HEK293 (cell line): ENCODE results near the gene CRTC2.

ENCODE experiments used
- CTCF ChIA-PET: fragments of 350-600 bp; formaldehyde crosslinking; extraction: SDS; loops from one replicate; lab custom pipeline; 2021; ENCODE audit warnings: antibody characterized with exemption; lab: Yijun Ruan, JAX
- POLR2A ChIA-PET: fragments of 300-600 bp; formaldehyde crosslinking; extraction: SDS; loops from one replicate; lab custom pipeline; 2020; ENCODE audit warnings: antibody characterized with exemption, inconsistent platforms; lab: Yijun Ruan, JAX
- H3K27ac ChIP-seq: fragments of 200-500 bp; sonication (Bioruptor generic); 2 replicates; pipeline ENCODE4 v1.5.1; 2014; ENCODE audit warnings: low read depth, low read length, control low read depth, inconsistent platforms; ENCODE audit errors: extremely low read depth
- H3K36me3 ChIP-seq, 2 experiments: fragments of 200-500 bp in 1 of 2; sonication (Bioruptor generic) in 1 of 2; 1 replicate in 1 of 2; 2 replicates in 1 of 2; pipeline ENCODE4 v1.5.1; 2014 to 2017; ENCODE audit warnings: inconsistent platforms in 2 of 2, low read length in 2 of 2; ENCODE audit not compliant: control insufficient read depth in 2 of 2, insufficient read depth in 1 of 2
- H3K4me1 ChIP-seq: fragments of 200-500 bp; sonication (Bioruptor generic); 2 replicates; pipeline ENCODE4 v1.5.1; 2014; ENCODE audit warnings: mild to moderate bottlenecking, low read length, inconsistent platforms; ENCODE audit not compliant: control insufficient read depth, insufficient read depth
- H3K4me3 ChIP-seq: 2 replicates; pipeline ENCODE4 v1.5.1; 2011; ENCODE audit warnings: low read depth, mild to moderate bottlenecking, control low read depth, low read length, moderate library complexity
- H3K9me3 ChIP-seq: fragments of 200-500 bp; sonication (Bioruptor generic); 2 replicates; pipeline ENCODE4 v1.5.1; 2014; ENCODE audit warnings: low read depth, low read length, inconsistent platforms; ENCODE audit not compliant: control insufficient read depth, insufficient read depth
- GLI4 ChIP-seq: fragments of 450-650 bp; formaldehyde crosslinking; IDR thresholded peaks from 2 replicates; pipeline ENCODE4 v1.5.1; 2016; ENCODE audit warnings: missing biosample characterization, missing genetic modification characterization
- GLIS1 ChIP-seq: fragments of 450-650 bp; formaldehyde crosslinking; IDR thresholded peaks from 2 replicates; pipeline ENCODE4 v1.5.1; 2016; ENCODE audit warnings: missing biosample characterization, missing genetic modification characterization
- REPIN1 ChIP-seq: fragments of 450-650 bp; formaldehyde crosslinking; IDR thresholded peaks from 2 replicates; pipeline ENCODE4 v1.5.1; 2017; ENCODE audit warnings: missing biosample characterization, missing genetic modification characterization, low read depth
- ZBTB20 ChIP-seq: fragments of 450-650 bp; formaldehyde crosslinking; IDR thresholded peaks from 2 replicates; pipeline ENCODE4 v1.5.1; 2016; ENCODE audit warnings: missing biosample characterization, missing genetic modification characterization
- ZBTB8A ChIP-seq: fragments of 450-650 bp; formaldehyde crosslinking; IDR thresholded peaks from 2 replicates; pipeline ENCODE4 v1.5.1; 2016; ENCODE audit warnings: missing biosample characterization, missing genetic modification characterization
- ZFP3 ChIP-seq: fragments of 450-650 bp; formaldehyde crosslinking; IDR thresholded peaks from 2 replicates; pipeline ENCODE4 v1.5.1; 2016; ENCODE audit warnings: low read depth, missing biosample characterization, missing genetic modification characterization
- ZFP41 ChIP-seq: fragments of 450-650 bp; formaldehyde crosslinking; IDR thresholded peaks from 2 replicates; pipeline ENCODE4 v1.5.1; 2016; ENCODE audit warnings: missing biosample characterization, missing genetic modification characterization, borderline replicate concordance
- ZNF10 ChIP-seq: fragments of 450-650 bp; formaldehyde crosslinking; IDR thresholded peaks from 2 replicates; pipeline ENCODE4 v1.5.1; 2017; ENCODE audit warnings: missing biosample characterization, missing genetic modification characterization
- ZNF211 ChIP-seq: fragments of 450-650 bp; formaldehyde crosslinking; IDR thresholded peaks from 2 replicates; pipeline ENCODE4 v1.5.1; 2016; ENCODE audit warnings: low read depth, missing biosample characterization, missing genetic modification characterization
- ZNF239 ChIP-seq: fragments of 450-650 bp; formaldehyde crosslinking; IDR thresholded peaks from 2 replicates; pipeline ENCODE4 v1.5.1; 2016; ENCODE audit warnings: missing biosample characterization, missing genetic modification characterization
- ZNF248 ChIP-seq: fragments of 450-650 bp; formaldehyde crosslinking; IDR thresholded peaks from 2 replicates; pipeline ENCODE4 v1.5.1; 2017; ENCODE audit warnings: missing biosample characterization, missing genetic modification characterization
- ZNF274 ChIP-seq, 2 experiments: fragments of 200-500 bp in 1 of 2; fragments of 450-650 bp in 1 of 2; sonication (Bioruptor generic) in 1 of 2; formaldehyde crosslinking in 1 of 2; IDR thresholded peaks; 2 replicates each; pipeline versions ENCODE4 v1.5.1 to v1.6.1; 2014 to 2016; ENCODE audit warnings: borderline replicate concordance in 1 of 2, inconsistent platforms in 1 of 2, low read length in 1 of 2, missing biosample characterization in 1 of 2, missing genetic modification characterization in 1 of 2
- ZNF366 ChIP-seq: fragments of 450-650 bp; formaldehyde crosslinking; conservative IDR thresholded peaks from 2 replicates; pipeline ENCODE4 v1.5.1; 2016; ENCODE audit warnings: missing biosample characterization, missing genetic modification characterization
- ZNF391 ChIP-seq: fragments of 450-650 bp; formaldehyde crosslinking; IDR thresholded peaks from 2 replicates; pipeline ENCODE4 v1.5.1; 2016; ENCODE audit warnings: low read depth, missing biosample characterization, missing genetic modification characterization, borderline replicate concordance
- ZNF426 ChIP-seq: fragments of 450-650 bp; formaldehyde crosslinking; IDR thresholded peaks from 2 replicates; pipeline ENCODE4 v1.5.1; 2017; ENCODE audit warnings: missing biosample characterization, missing genetic modification characterization, mild to moderate bottlenecking, inconsistent platforms, moderate library complexity
- ZNF433 ChIP-seq: fragments of 450-650 bp; formaldehyde crosslinking; IDR thresholded peaks from 2 replicates; pipeline ENCODE4 v1.5.1; 2016; ENCODE audit warnings: missing biosample characterization, missing genetic modification characterization, low read depth
- ZNF530 ChIP-seq: fragments of 450-650 bp; formaldehyde crosslinking; IDR thresholded peaks from 2 replicates; pipeline ENCODE4 v1.5.1; 2016; ENCODE audit warnings: low read depth, missing biosample characterization, missing genetic modification characterization
- ZNF585B ChIP-seq: fragments of 450-650 bp; formaldehyde crosslinking; IDR thresholded peaks from 2 replicates; pipeline ENCODE4 v1.5.1; 2016; ENCODE audit warnings: missing biosample characterization, missing genetic modification characterization
- ZNF621 ChIP-seq: fragments of 450-650 bp; formaldehyde crosslinking; IDR thresholded peaks from 2 replicates; pipeline ENCODE4 v1.5.1; 2017; ENCODE audit warnings: missing biosample characterization, missing genetic modification characterization
- ZNF624 ChIP-seq: fragments of 450-650 bp; formaldehyde crosslinking; IDR thresholded peaks from 2 replicates; pipeline ENCODE4 v1.5.1; 2017; ENCODE audit warnings: missing biosample characterization, missing genetic modification characterization
- ZNF626 ChIP-seq: fragments of 450-650 bp; sonication (Bioruptor Pico); formaldehyde crosslinking; IDR thresholded peaks from 2 replicates; pipeline ENCODE4 v1.5.1; 2018; ENCODE audit warnings: missing biosample characterization, missing genetic modification characterization, inconsistent platforms
- ZNF747 ChIP-seq: fragments of 450-650 bp; formaldehyde crosslinking; IDR thresholded peaks from 2 replicates; pipeline ENCODE4 v1.5.1; 2016; ENCODE audit warnings: missing biosample characterization, missing genetic modification characterization
- ZSCAN23 ChIP-seq: fragments of 450-650 bp; formaldehyde crosslinking; IDR thresholded peaks from 2 replicates; pipeline ENCODE4 v1.5.1; 2016; ENCODE audit warnings: missing biosample characterization, missing genetic modification characterization
- TF ChIP-seq, protein P1 (sequence below): fragments of 450-650 bp; formaldehyde crosslinking; IDR thresholded peaks from 2 replicates; pipeline ENCODE4 v1.5.1; 2017; ENCODE audit warnings: missing biosample characterization, missing genetic modification characterization
- TF ChIP-seq, protein P2 (sequence below): fragments of 450-650 bp; formaldehyde crosslinking; optimal IDR thresholded peaks from 2 replicates; pipeline ENCODE3; 2016; ENCODE audit warnings: missing biosample characterization, mild to moderate bottlenecking, missing genetic modification characterization
- TF ChIP-seq, protein P3 (sequence below): fragments of 450-650 bp; formaldehyde crosslinking; conservative IDR thresholded peaks from 2 replicates; pipeline ENCODE4 v1.5.1; 2016; ENCODE audit warnings: low read depth, missing biosample characterization, missing genetic modification characterization
- TF ChIP-seq, protein P4 (sequence below): fragments of 450-650 bp; formaldehyde crosslinking; IDR thresholded peaks from 2 replicates; pipeline ENCODE4 v1.5.1; 2016; ENCODE audit warnings: missing biosample characterization, missing genetic modification characterization

The CRTC2 gene

DNA sequence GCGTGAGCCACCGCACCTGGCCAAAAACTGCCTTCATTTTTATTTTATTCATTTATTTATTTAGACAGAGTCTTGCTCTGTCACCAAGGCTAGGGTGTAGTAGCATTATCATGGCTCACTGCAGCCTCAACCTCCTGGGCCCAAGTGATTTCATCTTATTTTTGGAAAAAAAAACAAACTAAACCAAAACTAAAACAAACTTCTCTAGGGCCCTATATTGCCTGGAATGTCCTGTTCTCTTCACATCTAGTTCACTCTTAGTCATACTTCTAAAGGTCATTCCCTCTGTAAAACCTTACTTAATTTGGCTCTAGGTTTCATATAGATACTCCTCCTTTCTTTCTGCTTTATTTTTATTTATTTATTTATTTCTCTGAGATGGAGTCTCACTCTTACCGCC is 47.7 kb upstream of the CRTC2 start:
- H3K27ac ChIP-seq: no peak overlapping the region
- ChIA-PET POLR2A (no interaction called here), CTCF (no interaction called here)
- TF ChIP-seq ZNF585B (tag by site-specific recombination) (no peak), ZBTB20 (tag by site-specific recombination) (no peak), ZNF248 (tag by site-specific recombination) (no peak), ZNF747 (tag by site-specific recombination) (no peak), ZNF624 (tag by site-specific recombination) (no peak), ZBTB8A (tag by site-specific recombination) (no peak), REPIN1 (tag by site-specific recombination) (no peak), ZNF391 (no peak), ZNF239 (tag by site-specific recombination) (no peak), ZNF10 (tag by site-specific recombination) (no peak), ZFP3 (tag by site-specific recombination) (no peak), ZNF211 (tag by site-specific recombination) (no peak), GLIS1 (tag by site-specific recombination) (no peak), ZNF626 (tag by site-specific recombination) (no peak), ZNF433 (tag by site-specific recombination) (no peak), ZNF426 (tag by site-specific recombination) (no peak)
- TF ChIP-seq, protein P1, sequence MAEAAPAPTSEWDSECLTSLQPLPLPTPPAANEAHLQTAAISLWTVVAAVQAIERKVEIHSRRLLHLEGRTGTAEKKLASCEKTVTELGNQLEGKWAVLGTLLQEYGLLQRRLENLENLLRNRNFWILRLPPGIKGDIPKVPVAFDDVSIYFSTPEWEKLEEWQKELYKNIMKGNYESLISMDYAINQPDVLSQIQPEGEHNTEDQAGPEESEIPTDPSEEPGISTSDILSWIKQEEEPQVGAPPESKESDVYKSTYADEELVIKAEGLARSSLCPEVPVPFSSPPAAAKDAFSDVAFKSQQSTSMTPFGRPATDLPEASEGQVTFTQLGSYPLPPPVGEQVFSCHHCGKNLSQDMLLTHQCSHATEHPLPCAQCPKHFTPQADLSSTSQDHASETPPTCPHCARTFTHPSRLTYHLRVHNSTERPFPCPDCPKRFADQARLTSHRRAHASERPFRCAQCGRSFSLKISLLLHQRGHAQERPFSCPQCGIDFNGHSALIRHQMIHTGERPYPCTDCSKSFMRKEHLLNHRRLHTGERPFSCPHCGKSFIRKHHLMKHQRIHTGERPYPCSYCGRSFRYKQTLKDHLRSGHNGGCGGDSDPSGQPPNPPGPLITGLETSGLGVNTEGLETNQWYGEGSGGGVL (tag by site-specific recombination): no peak
- TF ChIP-seq, protein P2, sequence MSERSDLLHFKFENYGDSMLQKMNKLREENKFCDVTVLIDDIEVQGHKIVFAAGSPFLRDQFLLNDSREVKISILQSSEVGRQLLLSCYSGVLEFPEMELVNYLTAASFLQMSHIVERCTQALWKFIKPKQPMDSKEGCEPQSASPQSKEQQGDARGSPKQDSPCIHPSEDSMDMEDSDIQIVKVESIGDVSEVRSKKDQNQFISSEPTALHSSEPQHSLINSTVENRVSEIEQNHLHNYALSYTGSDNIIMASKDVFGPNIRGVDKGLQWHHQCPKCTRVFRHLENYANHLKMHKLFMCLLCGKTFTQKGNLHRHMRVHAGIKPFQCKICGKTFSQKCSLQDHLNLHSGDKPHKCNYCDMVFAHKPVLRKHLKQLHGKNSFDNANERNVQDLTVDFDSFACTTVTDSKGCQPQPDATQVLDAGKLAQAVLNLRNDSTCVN (tag by site-specific recombination): no peak
- H3K4me3 ChIP-seq: no peak overlapping the region
- H3K9me3 ChIP-seq: no peaks in the 10 kb centered on the region
- H3K4me1 ChIP-seq: no peaks in the 10 kb centered on the region
- no peaks in the 10 kb centered on the region for H3K36me3 ChIP-seq

DNA sequence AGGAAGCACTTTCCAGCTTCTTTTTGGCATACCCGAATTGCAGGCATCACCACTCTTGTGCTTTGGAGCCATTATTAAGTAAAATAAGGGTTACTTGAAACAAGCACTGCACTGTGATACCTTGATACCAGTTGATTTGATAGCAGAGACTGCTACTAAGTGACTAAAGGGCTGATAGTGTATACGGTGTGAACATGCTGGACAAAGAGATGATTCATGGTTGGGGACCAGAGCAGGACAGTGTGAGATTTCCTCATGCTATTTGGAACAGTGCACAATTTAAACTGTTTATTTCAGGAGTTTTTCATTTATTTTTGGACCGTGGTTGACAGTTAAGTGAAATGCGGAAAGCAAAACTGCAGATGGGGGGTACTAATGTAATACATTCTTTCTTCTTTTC is 42.0 kb upstream of the CRTC2 start:
- peaks cover 0 to 3% of the 10 kb centered on the region in 2 experiments; a peak in 1 of 3 replicates for H3K36me3 ChIP-seq
- H3K27ac ChIP-seq: no peak overlapping the region
- no peak overlapping the region for H3K4me3 ChIP-seq
- no peaks in the 10 kb centered on the region for H3K4me1 ChIP-seq
- CTCF ChIA-PET: interaction anchor here (0.6 kb wide), 1 partner anchor 85 kb away, joined by 4 read pairs; no protein-coding TSS in a partner anchor
- POLR2A ChIA-PET: interaction anchor here (0.6 to 4.6 kb wide), 4 partner anchors 8 to 225 kb away, joined by 3 to 54 read pairs (median 4); partner anchors contain the start of genes CREB3L4, RPS27 and SLC27A3
- no peaks in the 10 kb centered on the region for H3K9me3 ChIP-seq
- TF ChIP-seq ZNF621 (tag by site-specific recombination) (no peak), ZSCAN23 (tag by site-specific recombination) (no peak), ZFP41 (tag by site-specific recombination) (no peak), ZNF274 (IDR thresholded peaks at IDR 0.05; ENCODE audit: low read length) (no peak), ZNF274 (tag by site-specific recombination; IDR thresholded peaks at IDR 0.05; ENCODE audit: borderline replicate concordance) (no peak), ZNF530 (tag by site-specific recombination) (no peak), ZNF626 (tag by site-specific recombination) (no peak), GLI4 (tag by site-specific recombination) (no peak), ZNF366 (tag by site-specific recombination) (no peak)
- TF ChIP-seq, protein P3, sequence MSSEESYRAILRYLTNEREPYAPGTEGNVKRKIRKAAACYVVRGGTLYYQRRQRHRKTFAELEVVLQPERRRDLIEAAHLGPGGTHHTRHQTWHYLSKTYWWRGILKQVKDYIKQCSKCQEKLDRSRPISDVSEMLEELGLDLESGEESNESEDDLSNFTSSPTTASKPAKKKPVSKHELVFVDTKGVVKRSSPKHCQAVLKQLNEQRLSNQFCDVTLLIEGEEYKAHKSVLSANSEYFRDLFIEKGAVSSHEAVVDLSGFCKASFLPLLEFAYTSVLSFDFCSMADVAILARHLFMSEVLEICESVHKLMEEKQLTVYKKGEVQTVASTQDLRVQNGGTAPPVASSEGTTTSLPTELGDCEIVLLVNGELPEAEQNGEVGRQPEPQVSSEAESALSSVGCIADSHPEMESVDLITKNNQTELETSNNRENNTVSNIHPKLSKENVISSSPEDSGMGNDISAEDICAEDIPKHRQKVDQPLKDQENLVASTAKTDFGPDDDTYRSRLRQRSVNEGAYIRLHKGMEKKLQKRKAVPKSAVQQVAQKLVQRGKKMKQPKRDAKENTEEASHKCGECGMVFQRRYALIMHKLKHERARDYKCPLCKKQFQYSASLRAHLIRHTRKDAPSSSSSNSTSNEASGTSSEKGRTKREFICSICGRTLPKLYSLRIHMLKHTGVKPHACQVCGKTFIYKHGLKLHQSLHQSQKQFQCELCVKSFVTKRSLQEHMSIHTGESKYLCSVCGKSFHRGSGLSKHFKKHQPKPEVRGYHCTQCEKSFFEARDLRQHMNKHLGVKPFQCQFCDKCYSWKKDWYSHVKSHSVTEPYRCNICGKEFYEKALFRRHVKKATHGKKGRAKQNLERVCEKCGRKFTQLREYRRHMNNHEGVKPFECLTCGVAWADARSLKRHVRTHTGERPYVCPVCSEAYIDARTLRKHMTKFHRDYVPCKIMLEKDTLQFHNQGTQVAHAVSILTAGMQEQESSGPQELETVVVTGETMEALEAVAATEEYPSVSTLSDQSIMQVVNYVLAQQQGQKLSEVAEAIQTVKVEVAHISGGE: no peak
- TF ChIP-seq, protein P4, sequence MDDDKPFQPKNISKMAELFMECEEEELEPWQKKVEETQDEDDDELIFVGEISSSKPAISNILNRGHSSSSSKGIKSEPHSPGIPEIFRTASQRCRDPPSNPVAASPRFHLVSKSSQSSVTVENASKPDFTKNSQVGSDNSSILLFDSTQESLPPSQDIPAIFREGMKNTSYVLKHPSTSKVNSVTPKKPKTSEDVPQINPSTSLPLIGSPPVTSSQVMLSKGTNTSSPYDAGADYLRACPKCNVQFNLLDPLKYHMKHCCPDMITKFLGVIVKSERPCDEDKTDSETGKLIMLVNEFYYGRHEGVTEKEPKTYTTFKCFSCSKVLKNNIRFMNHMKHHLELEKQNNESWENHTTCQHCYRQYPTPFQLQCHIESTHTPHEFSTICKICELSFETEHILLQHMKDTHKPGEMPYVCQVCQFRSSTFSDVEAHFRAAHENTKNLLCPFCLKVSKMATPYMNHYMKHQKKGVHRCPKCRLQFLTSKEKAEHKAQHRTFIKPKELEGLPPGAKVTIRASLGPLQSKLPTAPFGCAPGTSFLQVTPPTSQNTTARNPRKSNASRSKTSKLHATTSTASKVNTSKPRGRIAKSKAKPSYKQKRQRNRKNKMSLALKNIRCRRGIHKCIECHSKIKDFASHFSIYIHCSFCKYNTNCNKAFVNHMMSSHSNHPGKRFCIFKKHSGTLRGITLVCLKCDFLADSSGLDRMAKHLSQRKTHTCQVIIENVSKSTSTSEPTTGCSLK (tag by site-specific recombination): no peak
